ENCODE measurements around the gene ZNF570. TPM values are rescaled to one million over a fixed set of nuclear protein-coding genes. Genes with fewer than 3 reads are reported as not detected.

The ZNF570 gene
- total and polyA plus RNA-seq, 9 of the 15 experiments (the other 6 are each of a cell fraction or from before 2014, with no cell fraction given), result 0.09 to 0.95 (median 0.38) TPM

DNA sequence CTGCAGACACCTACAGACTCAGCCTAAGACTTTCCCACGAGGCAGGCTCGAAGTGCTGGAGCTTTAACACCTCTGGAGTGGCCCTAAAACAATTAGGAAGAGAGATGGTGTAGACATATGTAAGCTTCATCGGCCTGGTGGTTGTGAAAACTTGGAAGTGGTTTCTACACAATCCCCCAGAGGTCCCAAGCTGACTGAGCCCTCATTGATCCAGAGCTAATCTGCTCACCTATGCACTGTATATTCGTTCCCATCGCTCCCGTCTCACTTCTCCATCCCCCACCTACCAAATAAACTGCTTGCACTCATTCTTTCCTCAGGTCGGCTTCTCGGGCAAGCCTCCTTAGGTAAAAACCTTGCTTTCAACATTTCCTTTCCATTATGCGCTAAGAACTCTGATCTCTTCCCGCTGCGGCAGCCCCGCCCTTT lies 36.8 kb downstream of the ZNF570 start:
- H4K20me1 ChIP-seq (replicated peaks; ENCODE audit: control insufficient read depth, insufficient read depth, low read length), result no peaks in the 10 kb centered on the region
- no peaks in the 10 kb centered on the region; a peak in 1 of 5 replicates for H3K4me1 ChIP-seq (replicated peaks in 1 of 2; ENCODE audit: control insufficient read depth in 2 of 2, insufficient read depth in 2 of 2, low read length in 2 of 2)
- intact Hi-C loops (cut with micrococcal nuclease) (no loop called here), in situ Hi-C loops (cut with MboI) (no loop called here)
- ChIA-PET CTCF (ENCODE audit: low intra/inter-chr PET ratio) (no interaction called here), POLR2A (no interaction called here)
- TF ChIP-seq YBX1 (IDR thresholded peaks at IDR 0.05), result no peak
- peak overlapping the region; percentile 27 for H3K4me3 ChIP-seq
- no peak overlapping the region for H3K9ac ChIP-seq (ENCODE audit: insufficient read depth in 1 of 2, low read depth in 2 of 2, low read length in 2 of 2)
- no peak for ATAC-seq
- no TSS peak for BruUV-seq (replicated peaks)
- 5% methylated on average over 11 of the region's 12 CpGs for WGBS (ENCODE audit: insufficient coverage, low coverage, missing lambda C conversion rate)
- no peaks in the 10 kb centered on the region for H3K27me3 ChIP-seq (ENCODE audit: control insufficient read depth in 2 of 2, insufficient read depth in 2 of 2, low read length in 2 of 2)
- H3K4me2 ChIP-seq (ENCODE audit: insufficient read depth, low read length), result peak overlapping the region; percentile 38; the same call in 1 of the 2 replicates
- no peaks in the 10 kb centered on the region for H3K9me1 ChIP-seq (ENCODE audit: control insufficient read depth, insufficient read depth, low read length)
- H3K9me3 ChIP-seq (replicated peaks; ENCODE audit: control insufficient read depth, insufficient read depth, low read depth, low read length), result 0 out of 2 replicates have a peak, but pooled peaks cover 1% of the 10 kb centered on the region
- H2AFZ ChIP-seq (ENCODE audit: low read depth, low read length), result peak overlapping the region; percentile 44; the same call in 1 of the 2 replicates
- H3K27ac ChIP-seq (ENCODE audit: extremely low read depth, low read depth, low read length), result no peak overlapping the region
- H3K36me3 ChIP-seq (ENCODE audit: control insufficient read depth, insufficient read depth, low read length), result no peaks in the 10 kb centered on the region
- DNase-seq (ENCODE audit: extremely low read depth in 1 of 4, low spot score in 3 of 4), result no peak
- H3K79me2 ChIP-seq (ENCODE audit: control insufficient read depth, insufficient read depth, low read length), result no peaks in the 10 kb centered on the region
- no peak for FAIRE-seq

DNA sequence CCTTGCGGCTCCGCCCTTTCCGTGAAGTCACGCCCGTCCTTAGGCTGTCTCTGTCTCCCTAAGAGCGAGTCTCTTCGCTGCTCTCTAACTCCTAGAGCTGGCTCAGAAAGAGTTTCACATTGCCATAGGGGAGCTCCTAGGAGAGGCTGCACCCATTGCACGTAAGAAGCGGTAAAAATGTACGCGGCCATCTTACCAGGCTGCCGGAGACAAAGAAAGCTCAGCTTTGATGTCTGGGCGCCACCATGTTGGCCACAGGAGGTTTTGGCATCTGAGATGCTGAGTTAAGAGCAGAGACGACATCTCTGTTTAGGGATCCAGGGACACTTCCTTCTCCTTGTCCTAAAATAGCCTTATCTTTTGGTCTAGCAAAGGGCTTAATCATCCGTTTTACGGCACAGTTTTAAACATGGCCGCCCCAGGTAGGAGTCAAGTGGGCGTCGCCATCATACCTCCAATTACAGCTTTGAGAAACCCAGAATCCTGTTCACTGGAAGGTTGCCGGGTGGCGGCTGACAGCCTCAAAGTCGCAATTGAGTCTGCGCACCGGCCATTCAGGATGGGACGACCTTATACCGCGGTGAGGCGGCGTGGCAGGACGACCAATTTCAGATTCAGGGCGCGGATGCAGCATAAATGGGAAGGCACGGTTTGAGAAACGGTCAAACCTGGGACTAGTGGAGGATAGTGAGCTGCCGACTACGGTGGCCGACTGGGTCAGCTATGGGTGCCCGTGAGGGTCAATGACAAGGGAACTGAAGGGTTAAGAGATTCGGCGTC lies 37.4 kb downstream of the ZNF570 start, which contains the start of gene ZNF793:
Gene ZNF793, plus strand, starts transcription at position 553 of the 780 bp plus-strand sequence. CDS start 16,501 bp downstream, outside the sequence.
- ATAC-seq (no peak), DNase-seq (ENCODE audit: extremely low read depth in 1 of 4, low spot score in 3 of 4) (no peak), FAIRE-seq (no peak)
- H3K4me3 ChIP-seq, result peak within 1 kb of the TSS; percentile 27
- H4K20me1 ChIP-seq (replicated peaks; ENCODE audit: control insufficient read depth, insufficient read depth, low read length), result no peaks in the 10 kb centered on the region
- H3K4me1 ChIP-seq (replicated peaks in 1 of 2; ENCODE audit: control insufficient read depth in 2 of 2, insufficient read depth in 2 of 2, low read length in 2 of 2), result no peaks in the 10 kb centered on the region; a peak in 1 of 5 replicates
- H3K36me3 ChIP-seq (ENCODE audit: control insufficient read depth, insufficient read depth, low read length), result no peaks in the 10 kb centered on the region
- no peak within 1 kb of the TSS for H3K27ac ChIP-seq (ENCODE audit: extremely low read depth, low read depth, low read length)
- no peaks in the 10 kb centered on the region for H3K27me3 ChIP-seq (ENCODE audit: control insufficient read depth in 2 of 2, insufficient read depth in 2 of 2, low read length in 2 of 2)
- 9% methylated on average over 39 of the region's 40 CpGs for WGBS (ENCODE audit: insufficient coverage, low coverage, missing lambda C conversion rate)
- H3K79me2 ChIP-seq (ENCODE audit: control insufficient read depth, insufficient read depth, low read length), result no peaks in the 10 kb centered on the region
- no TSS peak for BruUV-seq (replicated peaks)
- in situ Hi-C loops (cut with MboI) (no loop called here), intact Hi-C loops (cut with micrococcal nuclease) (no loop called here)
- H3K9me3 ChIP-seq (replicated peaks; ENCODE audit: control insufficient read depth, insufficient read depth, low read depth, low read length), result 0 out of 2 replicates have a peak, but pooled peaks cover 1% of the 10 kb centered on the region
- ChIA-PET CTCF (ENCODE audit: low intra/inter-chr PET ratio) (no interaction called here), POLR2A (interaction anchor here (0.6 kb wide), 1 partner anchor 364 kb away, joined by 5 read pairs; no protein-coding TSS in a partner anchor)
- H3K4me2 ChIP-seq (ENCODE audit: insufficient read depth, low read length), result peak within 1 kb of the TSS; percentile 38
- H2AFZ ChIP-seq (ENCODE audit: low read depth, low read length), result peak within 1 kb of the TSS; percentile 44; the same call in 1 of the 2 replicates
- H3K9me1 ChIP-seq (ENCODE audit: control insufficient read depth, insufficient read depth, low read length), result no peaks in the 10 kb centered on the region
- no peak within 1 kb of the TSS for H3K9ac ChIP-seq (ENCODE audit: insufficient read depth in 1 of 2, low read depth in 2 of 2, low read length in 2 of 2)
- TF ChIP-seq YY1 (IDR thresholded peaks at IDR 0.05; ENCODE audit: borderline replicate concordance in 1 of 3, control insufficient read depth in 1 of 3, extremely low read depth in 1 of 3, insufficient read depth in 3 of 3, insufficient read length in 1 of 3, insufficient replicate concordance in 2 of 3, low read depth in 1 of 3, low read length in 2 of 3) (peak in 1 of 3 experiments; percentile 48), GATA2 (CRISPR knock-in tag; IDR thresholded peaks at IDR 0.05) (no peak), SMARCC2 (IDR thresholded peaks at IDR 0.05; ENCODE audit: low read depth) (no peak), RNF2 (IDR thresholded peaks at IDR 0.05) (no peak), NRF1 (conservative IDR thresholded peaks at IDR 0.05 in 1 of 2, IDR thresholded peaks at IDR 0.05 in 1 of 2) (peak in 1 of 2 experiments; percentile 20; a peak in 2 of 4 replicates), ZNF445 (CRISPR knock-in tag; IDR thresholded peaks at IDR 0.05; ENCODE audit: low read depth) (no peak), LCOR (CRISPR knock-in tag; IDR thresholded peaks at IDR 0.05) (no peak)
- TF ChIP-seq, protein P1, sequence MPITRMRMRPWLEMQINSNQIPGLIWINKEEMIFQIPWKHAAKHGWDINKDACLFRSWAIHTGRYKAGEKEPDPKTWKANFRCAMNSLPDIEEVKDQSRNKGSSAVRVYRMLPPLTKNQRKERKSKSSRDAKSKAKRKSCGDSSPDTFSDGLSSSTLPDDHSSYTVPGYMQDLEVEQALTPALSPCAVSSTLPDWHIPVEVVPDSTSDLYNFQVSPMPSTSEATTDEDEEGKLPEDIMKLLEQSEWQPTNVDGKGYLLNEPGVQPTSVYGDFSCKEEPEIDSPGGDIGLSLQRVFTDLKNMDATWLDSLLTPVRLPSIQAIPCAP (CRISPR knock-in tag; IDR thresholded peaks at IDR 0.05; ENCODE audit: borderline replicate concordance), result no peak
